HL-60/S4 treated with retinoic acid at 250 ng/mL for 4 days and 3 days (cell line): Measurements from ENCODE around the gene PTPRG.
"Not testable (repeated sequence)": the region's sequence is repeated elsewhere in the genome, so short reads cannot be mapped to it uniquely, and the experiment has no call there.

Experiments
- in situ Hi-C: fragments of 300-500 bp; cut with MboI; formaldehyde crosslinking; loops from 2 replicates; pipeline ENCODE4 v1.7.0; 2022; ENCODE audit warnings: low sequenced_read_pairs

PTPRG gene

DNA sequence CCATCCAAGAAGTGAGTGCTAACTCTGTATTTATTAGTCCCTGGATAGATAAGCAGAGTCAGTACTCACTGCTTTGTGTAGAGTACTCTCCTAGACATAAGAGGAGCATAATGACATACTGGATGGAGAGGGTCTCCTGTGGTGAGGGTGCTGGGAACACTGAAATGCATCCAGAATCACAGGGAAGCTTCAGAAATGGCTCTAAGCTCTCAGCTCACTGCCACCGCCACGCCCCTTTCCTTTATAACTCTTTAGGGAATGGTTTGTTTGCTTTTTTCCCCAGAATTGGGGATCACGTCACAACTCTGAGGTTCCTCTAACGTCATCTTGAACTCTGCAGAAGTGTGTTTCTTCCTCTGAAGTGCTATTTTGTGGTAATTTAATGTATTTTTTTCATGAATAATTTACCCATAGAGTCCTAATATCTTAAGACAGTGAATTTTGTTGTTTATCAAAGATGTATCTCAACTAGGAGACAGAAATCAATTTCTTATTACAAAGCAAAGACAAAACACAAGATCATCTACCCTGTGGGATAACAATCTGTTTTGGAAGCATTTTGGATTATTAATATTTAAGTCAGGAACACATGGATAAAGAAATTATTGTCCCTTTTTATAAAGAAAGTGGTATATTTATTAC is 154.6 kb downstream of the PTPRG start:
- in situ Hi-C loops, result no loop called here

GRCh38 chr3:61716693-61717092 is 155.3 kb downstream of the PTPRG start:
- in situ Hi-C loops, result not testable (repeated sequence)

DNA sequence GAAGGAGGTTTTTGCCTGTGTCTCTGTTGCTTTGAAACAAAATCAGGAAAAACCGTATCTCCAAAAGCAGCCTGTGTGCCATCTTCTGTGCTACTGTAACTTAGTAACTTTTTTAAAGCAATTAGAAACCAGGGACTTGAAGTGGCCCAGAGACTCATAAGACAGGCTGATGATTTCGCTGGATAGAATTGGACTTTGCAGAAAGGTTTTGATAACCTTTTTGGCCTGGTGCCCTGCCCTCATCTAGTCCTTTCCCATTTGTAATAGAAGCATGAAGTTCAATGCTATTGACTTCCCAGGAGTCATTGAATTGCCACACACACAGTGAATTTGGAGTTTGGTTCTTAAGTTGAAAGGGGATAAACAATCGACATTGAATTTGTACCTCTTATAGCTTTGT is 157.2 kb downstream of the PTPRG start:
- in situ Hi-C loops, result no loop called here

DNA sequence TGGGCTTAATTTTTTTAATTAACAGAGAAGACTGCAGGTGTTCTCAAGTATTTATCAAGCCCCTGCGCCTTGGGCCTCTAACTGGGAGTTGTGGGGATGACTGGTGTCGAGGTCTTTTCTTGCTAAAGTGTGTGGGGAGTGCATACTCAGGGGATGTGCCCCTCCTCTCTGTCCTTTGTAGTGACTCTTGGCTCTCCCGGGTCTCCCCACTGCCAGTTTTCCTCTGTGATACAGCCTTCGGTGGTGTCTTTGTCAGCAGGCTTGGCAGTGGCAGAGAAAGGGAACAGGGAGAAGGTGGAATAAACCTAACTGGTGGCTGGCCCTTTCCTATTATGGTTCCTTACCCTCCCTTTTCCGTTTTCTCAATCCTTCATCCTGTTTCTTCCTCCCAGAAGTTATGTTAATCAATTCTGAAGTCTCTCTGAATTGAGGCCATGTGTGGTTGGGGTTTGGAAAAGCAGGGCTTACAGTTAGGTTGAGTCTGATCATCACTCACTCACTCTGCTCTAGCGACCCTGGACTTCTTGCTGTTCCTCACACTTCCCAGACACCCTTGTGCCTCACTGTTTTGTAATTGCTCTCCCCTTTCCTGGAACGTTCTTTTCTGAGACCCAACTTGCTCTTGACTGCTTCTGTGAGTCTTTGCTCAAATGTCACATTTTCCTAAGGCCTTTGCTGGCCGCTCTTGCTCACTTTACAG is 158.1 kb downstream of the PTPRG start:
- in situ Hi-C loops, result no loop called here

- in situ Hi-C loops, result no loop called here
Observed at GRCh38 chr3:61723038-61723437, 161.7 kb downstream of the PTPRG start.

DNA sequence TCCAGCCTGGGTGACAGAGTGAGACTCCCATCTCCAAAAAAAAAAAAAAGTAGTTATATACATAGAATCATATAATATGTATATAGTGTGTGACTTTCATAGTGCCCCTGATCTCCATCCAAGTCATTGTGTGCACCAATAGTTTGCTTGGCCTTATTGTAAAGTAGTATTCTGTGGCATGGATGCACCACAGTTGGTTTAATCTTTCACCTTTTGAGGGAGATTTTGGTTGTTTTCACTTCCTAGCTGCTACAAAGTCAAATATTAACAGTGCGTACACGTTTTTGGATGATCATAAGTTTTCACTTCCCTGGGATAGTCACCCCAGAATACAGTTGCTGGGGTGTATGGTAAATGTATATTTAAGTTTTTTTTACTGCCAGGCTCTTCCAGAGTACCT is 162.8 kb downstream of the PTPRG start:
- in situ Hi-C loops, result no loop called here

DNA sequence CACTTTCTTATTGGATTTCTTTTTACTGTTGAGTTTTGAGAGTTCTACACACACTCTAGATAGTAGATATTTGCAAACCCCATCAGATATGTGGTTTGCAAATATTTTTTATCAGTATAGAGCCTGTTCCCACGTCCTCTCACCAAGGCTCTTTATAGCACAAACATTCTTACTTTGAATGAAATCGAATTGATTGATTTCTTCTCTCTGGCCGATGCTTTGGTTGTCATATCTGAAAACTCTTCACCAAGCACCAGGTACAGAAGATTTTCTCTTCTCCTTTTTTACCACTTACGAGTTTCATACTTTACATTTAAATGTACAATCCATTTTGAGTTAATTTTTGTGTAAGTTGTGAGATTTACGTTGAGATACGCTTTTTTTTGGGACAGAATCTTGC is 163.4 kb downstream of the PTPRG start:
- in situ Hi-C loops, result no loop called here

GRCh38 chr3:61725851-61726333 is 164.5 kb downstream of the PTPRG start:
- in situ Hi-C loops, result no loop called here

DNA sequence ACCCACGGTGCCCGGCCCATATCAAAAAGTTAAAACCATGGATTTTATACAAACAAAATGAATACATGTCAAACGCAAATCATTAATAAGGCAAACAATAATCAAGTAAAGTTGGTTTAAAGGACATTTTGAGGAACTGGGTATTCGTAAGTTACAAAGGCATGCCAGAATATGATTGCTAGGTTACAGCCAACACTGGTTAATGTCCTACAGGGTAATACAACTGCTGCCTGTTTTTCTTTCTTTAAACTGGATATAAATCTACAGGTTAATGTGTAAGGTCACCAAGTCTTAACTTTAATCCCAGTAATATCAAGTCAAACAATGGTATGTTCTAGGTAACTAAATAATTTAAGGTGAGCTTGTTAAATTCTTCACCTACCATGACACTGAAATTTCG is 166.1 kb downstream of the PTPRG start:
- in situ Hi-C loops, result no loop called here

DNA sequence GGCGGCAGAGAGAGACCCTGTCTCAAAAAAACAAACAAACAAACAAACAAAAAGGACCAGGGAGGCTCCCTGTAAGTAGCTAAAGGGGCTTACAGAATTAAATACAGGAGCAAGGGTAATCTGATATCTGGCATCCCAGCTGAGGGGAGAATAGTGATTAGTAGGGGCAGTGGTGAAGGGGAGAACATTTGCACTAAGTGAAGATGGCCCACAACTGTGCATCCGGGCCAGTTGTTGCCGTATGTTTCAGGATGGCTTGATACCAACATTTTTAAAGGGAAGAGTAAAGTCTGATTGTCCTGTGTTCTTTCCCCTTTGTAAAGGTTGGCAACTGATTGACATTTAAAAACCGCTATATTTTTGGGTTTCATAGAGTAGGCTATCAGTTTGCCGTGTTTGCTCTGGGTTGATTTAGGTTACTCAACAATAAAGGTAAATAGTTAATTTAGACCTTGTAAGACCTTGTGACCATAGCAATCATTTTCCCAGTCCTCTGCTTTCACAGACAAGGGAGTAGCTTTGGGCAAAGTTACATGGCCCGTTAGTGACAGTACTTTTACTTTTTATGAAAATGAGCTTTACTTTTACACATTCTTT is 167.8 kb downstream of the PTPRG start:
- in situ Hi-C loops, result no loop called here

DNA sequence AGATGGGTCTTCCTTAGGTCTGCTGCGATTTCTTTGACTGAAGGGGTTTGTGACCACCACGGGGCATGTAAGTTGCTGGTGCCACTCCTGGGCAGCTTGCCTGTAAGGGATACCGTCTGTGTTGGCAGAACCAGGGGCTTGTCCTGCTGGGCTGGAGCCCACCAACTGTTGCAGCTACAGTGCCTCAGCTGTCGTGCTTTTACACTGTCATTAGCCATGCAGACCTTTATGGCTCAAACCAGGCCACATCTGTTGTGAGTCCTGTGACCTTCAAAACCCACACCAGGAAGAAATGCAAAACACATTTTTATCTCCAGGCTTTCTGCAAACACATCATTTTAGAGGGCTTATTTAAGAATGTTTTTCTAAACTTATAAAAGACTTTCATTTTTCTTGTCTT is 168.7 kb downstream of the PTPRG start:
- in situ Hi-C loops, result no loop called here

GRCh38 chr3:61730577-61731231 is 169.3 kb downstream of the PTPRG start:
- in situ Hi-C loops, result no loop called here

GRCh38 chr3:61733000-61733399 is 171.6 kb downstream of the PTPRG start:
- in situ Hi-C loops, result no loop called here

- in situ Hi-C loops, result no loop called here
Observed at GRCh38 chr3:61733876-61734275, 172.5 kb downstream of the PTPRG start.

DNA sequence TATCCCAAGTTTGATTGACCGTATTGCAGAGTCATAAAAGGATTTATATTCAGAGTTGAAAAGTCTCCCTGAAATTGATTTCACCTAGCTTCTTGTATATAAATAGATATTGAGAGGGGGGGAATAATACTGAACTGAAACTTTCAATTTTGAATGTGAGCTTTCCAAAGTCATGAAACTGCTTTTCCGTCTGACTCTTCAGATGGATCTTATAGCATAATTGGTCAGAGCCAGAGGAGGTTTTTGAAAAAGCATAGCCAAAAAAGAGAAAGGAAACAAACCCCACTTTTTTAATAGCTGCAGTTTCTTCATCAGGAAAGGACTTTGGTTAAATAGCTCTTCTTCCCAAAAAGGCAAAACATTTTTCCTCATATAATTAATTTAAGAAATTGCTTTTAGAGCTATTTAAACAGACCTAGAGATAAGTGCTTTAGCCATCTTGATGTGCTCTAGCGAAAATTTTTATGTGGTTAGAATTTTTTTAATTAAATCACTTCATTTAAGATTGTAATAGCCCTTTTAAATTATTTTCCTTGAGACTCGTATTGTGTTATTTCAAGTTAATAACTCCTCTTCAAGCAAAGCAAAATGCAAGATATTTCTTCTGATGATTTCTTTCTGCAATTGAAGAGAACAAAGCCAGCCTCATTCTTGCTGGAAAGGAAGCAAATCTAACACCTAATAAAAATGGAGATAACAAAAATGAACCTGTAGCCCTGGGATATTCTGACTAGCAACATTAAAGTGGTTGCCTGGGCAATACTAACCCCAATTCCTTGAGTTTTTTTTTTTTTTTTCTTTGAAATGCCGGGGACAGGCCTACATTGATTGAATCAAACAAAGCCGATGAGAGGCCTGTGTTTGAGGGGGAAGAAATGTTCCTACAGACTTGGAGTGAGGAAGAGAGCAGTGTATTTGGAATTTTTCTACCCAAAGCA is 173.6 kb downstream of the PTPRG start:
- in situ Hi-C loops, result no loop called here

DNA sequence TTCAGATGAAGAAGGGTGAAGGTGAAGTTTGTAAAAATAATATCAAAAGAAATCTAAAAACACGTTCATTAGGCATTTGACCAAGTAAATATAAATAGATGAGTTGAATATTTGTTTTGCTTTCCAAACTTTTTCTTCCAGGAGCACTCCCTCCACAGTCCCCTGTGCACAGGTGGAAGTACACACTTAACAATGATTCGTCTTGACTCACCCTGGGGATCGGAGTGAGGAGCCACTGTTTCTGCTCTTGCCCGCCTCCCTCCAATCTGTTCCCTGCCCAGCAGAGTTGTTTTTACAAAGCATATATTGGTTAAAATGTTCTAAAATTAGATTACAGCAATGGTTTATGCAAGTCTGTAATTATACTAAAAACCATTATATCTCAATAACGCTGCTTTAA is 175.1 kb downstream of the PTPRG start:
- in situ Hi-C loops, result no loop called here

- in situ Hi-C loops, result no loop called here
Observed at GRCh38 chr3:61739640-61740039, 178.3 kb downstream of the PTPRG start.

DNA sequence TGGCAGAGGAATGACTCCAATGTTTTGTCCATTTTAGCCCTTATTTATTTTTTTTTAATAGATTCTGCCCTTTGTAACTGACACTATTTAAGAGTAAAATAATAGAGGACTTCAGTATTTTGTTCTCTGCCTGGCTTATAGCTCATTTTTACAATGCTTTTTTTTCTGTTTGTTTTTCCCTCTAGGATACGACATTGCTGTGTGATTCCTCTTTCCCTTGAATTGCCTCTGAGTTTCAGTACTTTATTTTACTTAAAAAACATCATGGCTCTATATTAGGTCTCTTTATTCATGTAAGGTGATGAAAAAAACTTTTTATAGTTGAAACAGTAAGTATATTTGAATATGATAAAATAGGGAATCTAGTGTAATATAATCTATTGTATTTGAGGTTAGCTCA is 179.1 kb downstream of the PTPRG start:
- in situ Hi-C loops, result no loop called here

DNA sequence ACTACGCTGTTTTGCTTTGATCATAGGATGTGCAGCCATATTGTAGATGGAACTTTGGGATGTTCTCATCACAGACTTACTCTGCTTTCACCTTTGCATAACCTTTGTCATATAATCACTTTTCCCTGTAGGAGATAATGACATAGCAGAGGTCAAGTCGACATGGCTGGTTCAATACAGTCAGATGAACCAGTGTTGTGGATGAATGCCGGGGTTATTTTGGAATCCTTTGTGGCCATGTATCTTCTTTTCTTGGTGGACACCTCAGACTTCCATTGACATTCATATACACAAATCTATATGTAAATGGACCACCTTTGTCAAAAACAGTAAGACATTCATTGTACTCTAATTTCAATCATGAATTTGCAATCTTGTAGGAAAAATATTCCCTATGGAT is 180.2 kb downstream of the PTPRG start:
- in situ Hi-C loops, result no loop called here

- in situ Hi-C loops, result no loop called here
Observed at GRCh38 chr3:61742006-61742405, 180.6 kb downstream of the PTPRG start.

DNA sequence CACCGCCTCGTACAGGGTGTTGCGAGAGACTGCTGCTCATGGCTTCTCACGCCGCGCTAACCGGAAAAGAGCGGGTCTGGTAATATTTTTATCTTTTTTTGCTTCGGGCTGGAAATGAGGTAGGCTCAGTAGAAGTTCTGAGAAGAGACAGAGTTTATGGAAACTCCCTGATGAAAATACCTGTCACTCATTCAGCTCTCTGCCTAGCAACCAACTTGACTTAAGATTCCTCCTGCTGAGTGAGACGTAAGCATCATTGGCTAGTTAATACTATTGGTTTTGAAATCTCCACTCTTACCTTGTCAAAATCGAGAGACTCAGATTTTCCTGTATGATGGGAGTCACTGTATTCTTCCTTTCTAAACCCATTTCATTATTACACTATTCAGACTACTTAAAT is 181.7 kb downstream of the PTPRG start:
- in situ Hi-C loops, result no loop called here
